Measurements from ENCODE around the gene FGD5. TPM values are rescaled to one million over a fixed set of nuclear protein-coding genes. Genes with fewer than 3 reads are reported as not detected.

FGD5 gene
- total and polyA plus RNA-seq, 8 donors: 1.2 to 34.1 (median 9.0) TPM

DNA sequence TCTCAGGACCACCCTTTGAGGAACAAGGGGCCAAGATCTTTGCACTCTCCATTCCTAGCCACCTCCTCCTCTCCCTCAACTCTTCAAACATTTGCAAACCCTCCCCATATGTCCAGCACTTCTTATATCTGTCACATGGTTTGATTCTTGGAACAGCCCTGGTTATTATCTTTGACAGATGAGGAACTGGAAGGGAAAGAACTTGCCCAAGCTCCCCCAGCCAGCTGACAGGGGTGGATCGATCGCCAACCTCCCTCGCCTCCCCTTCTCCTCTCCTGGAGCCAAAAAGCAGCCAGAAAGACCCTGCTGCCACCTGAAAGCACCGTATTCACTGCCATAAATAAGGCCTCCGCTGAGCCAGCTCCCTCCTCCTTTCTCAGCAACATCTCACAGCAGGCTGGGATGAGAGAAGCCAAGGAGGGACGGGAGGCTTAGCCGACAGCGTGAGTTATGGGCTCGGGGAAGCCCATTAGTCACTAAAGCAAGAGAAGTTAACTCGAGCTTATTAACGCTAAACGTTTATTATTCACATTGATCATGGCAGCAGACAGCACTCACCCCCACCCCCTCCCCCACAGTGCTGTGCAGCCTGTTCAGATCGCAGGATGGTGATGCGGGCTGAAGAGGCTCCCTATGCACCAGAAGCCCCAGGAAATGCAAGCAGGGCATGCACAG lies 22.2 kb upstream of the FGD5 start:
- whole genome bisulfite sequencing, 5 donors: 59 to 78% (median 74%) methylated on average over 14 of the region's 14 CpGs
- H3K4me1 ChIP-seq: peaks cover 0 to 9% (median 5%) of the 10 kb centered on the region in 4 donors
- TF ChIP-seq EP300 (IDR thresholded peaks at IDR 0.05) (no peak), POLR2AphosphoS5 (IDR thresholded peaks at IDR 0.05) (no peak), POLR2A (IDR thresholded peaks at IDR 0.05) (no peak)
- TF ChIP-seq, protein P1, sequence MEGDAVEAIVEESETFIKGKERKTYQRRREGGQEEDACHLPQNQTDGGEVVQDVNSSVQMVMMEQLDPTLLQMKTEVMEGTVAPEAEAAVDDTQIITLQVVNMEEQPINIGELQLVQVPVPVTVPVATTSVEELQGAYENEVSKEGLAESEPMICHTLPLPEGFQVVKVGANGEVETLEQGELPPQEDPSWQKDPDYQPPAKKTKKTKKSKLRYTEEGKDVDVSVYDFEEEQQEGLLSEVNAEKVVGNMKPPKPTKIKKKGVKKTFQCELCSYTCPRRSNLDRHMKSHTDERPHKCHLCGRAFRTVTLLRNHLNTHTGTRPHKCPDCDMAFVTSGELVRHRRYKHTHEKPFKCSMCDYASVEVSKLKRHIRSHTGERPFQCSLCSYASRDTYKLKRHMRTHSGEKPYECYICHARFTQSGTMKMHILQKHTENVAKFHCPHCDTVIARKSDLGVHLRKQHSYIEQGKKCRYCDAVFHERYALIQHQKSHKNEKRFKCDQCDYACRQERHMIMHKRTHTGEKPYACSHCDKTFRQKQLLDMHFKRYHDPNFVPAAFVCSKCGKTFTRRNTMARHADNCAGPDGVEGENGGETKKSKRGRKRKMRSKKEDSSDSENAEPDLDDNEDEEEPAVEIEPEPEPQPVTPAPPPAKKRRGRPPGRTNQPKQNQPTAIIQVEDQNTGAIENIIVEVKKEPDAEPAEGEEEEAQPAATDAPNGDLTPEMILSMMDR (IDR thresholded peaks at IDR 0.05): no peak
- H3K9me3 ChIP-seq: no peaks in the 10 kb centered on the region
- H3K36me3 ChIP-seq: no peaks in the 10 kb centered on the region
- peak in 1 of 2 donors; percentile 70 for DNase-seq
- H3K27ac ChIP-seq: no peak overlapping the region
- H3K4me3 ChIP-seq: no peak overlapping the region
- H3K27me3 ChIP-seq: peaks cover 0 to 3% (median 0%) of the 10 kb centered on the region in 3 donors
- intact Hi-C loops (cut with DNase I; ENCODE audit: low total_unique reads): no loop called here

- Histone ChIP-seq H3K36me3 (no peaks in the 10 kb centered on the region), H3K27ac (no peak overlapping the region), H3K27me3 (no peaks in the 10 kb centered on the region), H3K9me3 (no peaks in the 10 kb centered on the region), H3K4me1 (peaks cover 0 to 9% (median 3%) of the 10 kb centered on the region in 4 donors), H3K4me3 (no peak overlapping the region)
- WGBS, 5 donors: 78 to 88% (median 82%) methylated on average over 3 to 4 of the region's 4 CpGs
- TF ChIP-seq POLR2A (IDR thresholded peaks at IDR 0.05) (no peak), POLR2AphosphoS5 (IDR thresholded peaks at IDR 0.05) (no peak), EP300 (IDR thresholded peaks at IDR 0.05) (no peak)
- TF ChIP-seq, protein P1 (IDR thresholded peaks at IDR 0.05): no peak
- intact Hi-C loops (cut with DNase I; ENCODE audit: low total_unique reads): no loop called here
- DNase-seq: no peak
Observed at GRCh38 chr3:14797731-14798130, 21.0 kb upstream of the FGD5 start.

DNA sequence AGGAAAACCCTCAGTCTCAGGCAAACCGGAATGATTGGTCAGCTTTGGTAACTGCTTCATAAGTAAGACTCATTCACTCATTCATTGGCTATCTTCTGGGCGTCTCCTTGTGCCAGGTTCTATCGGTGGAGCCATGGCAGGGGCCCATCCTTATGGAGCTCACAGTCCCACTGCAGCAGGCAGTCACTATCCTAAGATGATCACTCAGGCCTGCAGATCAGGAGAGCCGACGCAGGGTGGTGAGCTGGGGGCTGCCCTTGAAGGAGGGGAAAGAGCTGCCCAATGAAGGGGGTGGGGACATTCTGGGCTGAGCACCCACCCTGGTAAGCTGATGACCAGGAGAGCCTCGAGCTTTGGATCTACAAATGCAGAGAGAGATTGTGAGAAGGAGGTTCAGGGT lies 20.5 kb upstream of the FGD5 start:
- Histone ChIP-seq H3K9me3 (no peaks in the 10 kb centered on the region), H3K27ac (no peak overlapping the region), H3K4me1 (peaks cover 0 to 9% (median 3%) of the 10 kb centered on the region in 4 donors), H3K4me3 (no peak overlapping the region), H3K27me3 (no peaks in the 10 kb centered on the region), H3K36me3 (no peaks in the 10 kb centered on the region)
- TF ChIP-seq POLR2AphosphoS5 (IDR thresholded peaks at IDR 0.05): no peak
- TF ChIP-seq POLR2A (IDR thresholded peaks at IDR 0.05): no peak
- TF ChIP-seq EP300 (IDR thresholded peaks at IDR 0.05): no peak
- TF ChIP-seq, protein P1 (IDR thresholded peaks at IDR 0.05): no peak
- intact Hi-C loops (cut with DNase I; ENCODE audit: low total_unique reads): no loop called here
- no peak for DNase-seq
- WGBS, 5 donors: 78 to 87% (median 80%) methylated on average over 5 to 6 of the region's 6 CpGs

DNA sequence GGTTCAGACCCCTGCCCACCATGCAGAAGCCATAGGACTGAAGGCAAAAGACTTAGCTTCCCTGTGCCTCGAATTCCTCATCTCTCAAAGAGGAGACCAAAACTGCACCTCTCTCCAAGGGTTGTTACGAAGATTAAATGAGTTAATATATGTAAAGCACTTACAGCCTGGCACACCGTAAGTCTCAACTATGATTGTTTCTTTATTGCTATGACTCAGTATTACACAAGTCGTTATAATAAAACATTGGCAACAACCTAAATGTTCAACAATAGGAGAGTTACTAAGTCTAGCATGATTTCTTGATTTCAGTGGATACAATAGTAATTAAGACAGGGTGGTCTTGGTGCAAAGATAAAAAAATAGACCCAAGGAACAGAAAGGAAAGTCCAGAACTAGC lies 19.6 kb upstream of the FGD5 start:
- Histone ChIP-seq H3K9me3 (no peaks in the 10 kb centered on the region), H3K36me3 (no peaks in the 10 kb centered on the region), H3K4me1 (peaks cover 0 to 14% (median 5%) of the 10 kb centered on the region in 4 donors), H3K27ac (no peak overlapping the region), H3K4me3 (no peak overlapping the region), H3K27me3 (peaks cover 0 to 3% (median 0%) of the 10 kb centered on the region in 3 donors)
- no peak for TF ChIP-seq POLR2AphosphoS5 (IDR thresholded peaks at IDR 0.05)
- TF ChIP-seq POLR2A (IDR thresholded peaks at IDR 0.05): no peak
- TF ChIP-seq, protein P1 (IDR thresholded peaks at IDR 0.05): no peak
- no peak for TF ChIP-seq EP300 (IDR thresholded peaks at IDR 0.05)
- 72 to 87% (median 79%) methylated on average over 4 of the region's 4 CpGs for WGBS, 5 donors
- DNase-seq: no peak
- intact Hi-C loops (cut with DNase I; ENCODE audit: low total_unique reads): no loop called here

All from stomach (tissue), 9 donors.